GM12892 (cell line): ENCODE results near the gene RNF121.

Experiments used
- POLR2A ChIP-seq: IDR thresholded peaks from 2 replicates; pipeline ENCODE4 v1.6.1; 2011; ENCODE audit warnings: low read depth, low read length, control low read depth
- TAF1 ChIP-seq: IDR thresholded peaks from 2 replicates; pipeline ENCODE4 v1.6.1; 2011; ENCODE audit warnings: low read depth, mild to moderate bottlenecking, control low read depth, low read length, borderline replicate concordance

DNA sequence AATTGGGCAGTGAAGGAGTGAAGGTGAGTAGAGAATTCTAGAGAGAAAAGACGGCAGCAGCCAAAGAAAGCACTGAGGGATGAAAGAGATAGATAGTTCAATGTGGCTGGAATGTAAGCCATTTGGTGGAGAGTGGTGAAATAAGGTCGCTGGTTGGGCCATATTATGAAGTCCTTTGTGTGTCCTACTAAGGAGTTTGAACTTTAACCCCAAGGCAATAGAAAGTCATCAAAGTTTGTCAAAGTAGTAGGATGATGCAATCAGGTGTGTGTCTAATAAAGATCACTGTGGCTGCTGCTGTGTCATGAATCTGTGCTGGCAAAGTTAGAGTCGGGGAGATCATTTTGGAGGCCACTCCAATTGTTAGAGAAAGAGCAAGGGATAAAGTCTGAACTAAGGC, 18.7 kb downstream of the RNF121 start:
- TF ChIP-seq POLR2A (no peak), TAF1 (no peak)
